ENCODE data around the gene RHOT2.

The RHOT2 gene

GRCh38 chr16:672371-672770, 4.4 kb downstream of the RHOT2 start:
- no peak overlapping the region for H3K27ac Mint-ChIP-seq (ENCODE audit: low read depth)
- no peaks in the 10 kb centered on the region for H3K27me3 Mint-ChIP-seq
- no peak for ATAC-seq (replicated peaks; ENCODE audit: extremely low read depth, poor library complexity, severe bottlenecking)
- no peak for DNase-seq (ENCODE audit: low spot score in 2 of 2)
- no peak overlapping the region for H3K4me3 Mint-ChIP-seq
- H3K4me1 Mint-ChIP-seq: peaks cover 6% of the 10 kb centered on the region
- H3K9me3 Mint-ChIP-seq: no peaks in the 10 kb centered on the region
- peaks cover 11% of the 10 kb centered on the region for H3K36me3 Mint-ChIP-seq (ENCODE audit: insufficient read depth)

GRCh38 chr16:672851-673250, 4.9 kb downstream of the RHOT2 start:
- no peak for ATAC-seq (replicated peaks; ENCODE audit: extremely low read depth, poor library complexity, severe bottlenecking)

GRCh38 chr16:673399-673991, 5.6 kb downstream of the RHOT2 start:
- Mint-ChIP-seq H3K4me1 (peaks cover 6% of the 10 kb centered on the region), H3K27ac (ENCODE audit: low read depth) (no peak overlapping the region), H3K27me3 (no peaks in the 10 kb centered on the region), H3K36me3 (ENCODE audit: insufficient read depth) (peaks cover 11% of the 10 kb centered on the region), H3K4me3 (no peak overlapping the region), H3K9me3 (no peaks in the 10 kb centered on the region)
- DNase-seq (ENCODE audit: low spot score in 2 of 2): no peak
- no peak for ATAC-seq (replicated peaks; ENCODE audit: extremely low read depth, poor library complexity, severe bottlenecking)

More at GRCh38 chr16:672851-673250, 4.9 kb downstream of the RHOT2 start:
- Mint-ChIP-seq H3K4me1 (peaks cover 6% of the 10 kb centered on the region), H3K9me3 (no peaks in the 10 kb centered on the region), H3K27ac (ENCODE audit: low read depth) (no peak overlapping the region), H3K4me3 (no peak overlapping the region), H3K27me3 (no peaks in the 10 kb centered on the region), H3K36me3 (ENCODE audit: insufficient read depth) (peaks cover 11% of the 10 kb centered on the region)
- DNase-seq (ENCODE audit: low spot score in 2 of 2): no peak

- no peak overlapping the region for H3K27ac Mint-ChIP-seq (ENCODE audit: low read depth)
Observed at GRCh38 chr16:674214-674881, 6.4 kb downstream of the RHOT2 start.

GRCh38 chr16:674968-675883, 7.3 kb downstream of the RHOT2 start, which contains the start of gene RHBDL1:
Gene RHBDL1 (plus strand): TSS chr16:675671. CDS start chr16:675791, 120 bp downstream.
- peaks cover 9% of the 10 kb centered on the region for H3K4me1 Mint-ChIP-seq
- peak within 1 kb of the TSS; percentile 50 for H3K4me3 Mint-ChIP-seq
- DNase-seq (ENCODE audit: low spot score in 2 of 2) (no peak), ATAC-seq (replicated peaks; ENCODE audit: extremely low read depth, poor library complexity, severe bottlenecking) (no peak)
- no peaks in the 10 kb centered on the region for H3K27me3 Mint-ChIP-seq
- peaks cover 13% of the 10 kb centered on the region for H3K36me3 Mint-ChIP-seq (ENCODE audit: insufficient read depth)
- H3K27ac Mint-ChIP-seq (ENCODE audit: low read depth): no peak within 1 kb of the TSS
- no peaks in the 10 kb centered on the region for H3K9me3 Mint-ChIP-seq

More at GRCh38 chr16:674214-674881, 6.4 kb downstream of the RHOT2 start:
- no peaks in the 10 kb centered on the region for H3K9me3 Mint-ChIP-seq
- DNase-seq (ENCODE audit: low spot score in 2 of 2) (no peak), ATAC-seq (replicated peaks; ENCODE audit: extremely low read depth, poor library complexity, severe bottlenecking) (no peak)
- peaks cover 6% of the 10 kb centered on the region for H3K4me1 Mint-ChIP-seq
- peaks cover 14% of the 10 kb centered on the region for H3K36me3 Mint-ChIP-seq (ENCODE audit: insufficient read depth)
- no peaks in the 10 kb centered on the region for H3K27me3 Mint-ChIP-seq
- peak overlapping the region; percentile 50 for H3K4me3 Mint-ChIP-seq

GRCh38 chr16:675884-676564, 8.1 kb downstream of the RHOT2 start:
- no peaks in the 10 kb centered on the region for H3K27me3 Mint-ChIP-seq
- H3K4me3 Mint-ChIP-seq: no peak overlapping the region
- peaks cover 11% of the 10 kb centered on the region for H3K4me1 Mint-ChIP-seq
- no peak for DNase-seq (ENCODE audit: low spot score in 2 of 2)
- no peak for ATAC-seq (replicated peaks; ENCODE audit: extremely low read depth, poor library complexity, severe bottlenecking)
- H3K9me3 Mint-ChIP-seq: no peaks in the 10 kb centered on the region
- no peak overlapping the region for H3K27ac Mint-ChIP-seq (ENCODE audit: low read depth)
- peaks cover 15% of the 10 kb centered on the region for H3K36me3 Mint-ChIP-seq (ENCODE audit: insufficient read depth)

- Mint-ChIP-seq H3K9me3 (no peaks in the 10 kb centered on the region), H3K4me3 (no peak overlapping the region), H3K27me3 (no peaks in the 10 kb centered on the region), H3K4me1 (peaks cover 15% of the 10 kb centered on the region), H3K27ac (ENCODE audit: low read depth) (no peak overlapping the region), H3K36me3 (ENCODE audit: insufficient read depth) (peaks cover 14% of the 10 kb centered on the region)
- ATAC-seq (replicated peaks; ENCODE audit: extremely low read depth, poor library complexity, severe bottlenecking) (no peak), DNase-seq (ENCODE audit: low spot score in 2 of 2) (no peak)
Observed at GRCh38 chr16:676565-676902, 8.6 kb downstream of the RHOT2 start.

- H3K27ac Mint-ChIP-seq (ENCODE audit: low read depth): no peak overlapping the region
- DNase-seq (ENCODE audit: low spot score in 2 of 2) (no peak), ATAC-seq (replicated peaks; ENCODE audit: extremely low read depth, poor library complexity, severe bottlenecking) (no peak)
- no peak overlapping the region for H3K4me3 Mint-ChIP-seq
- peaks cover 16% of the 10 kb centered on the region for H3K36me3 Mint-ChIP-seq (ENCODE audit: insufficient read depth)
- H3K4me1 Mint-ChIP-seq: peaks cover 19% of the 10 kb centered on the region
- no peaks in the 10 kb centered on the region for H3K9me3 Mint-ChIP-seq
- H3K27me3 Mint-ChIP-seq: no peaks in the 10 kb centered on the region
Observed at GRCh38 chr16:676913-677312, 9.0 kb downstream of the RHOT2 start.

- Mint-ChIP-seq H3K4me3 (no peak overlapping the region), H3K27me3 (no peaks in the 10 kb centered on the region), H3K9me3 (no peaks in the 10 kb centered on the region), H3K4me1 (peaks cover 24% of the 10 kb centered on the region), H3K36me3 (ENCODE audit: insufficient read depth) (peaks cover 23% of the 10 kb centered on the region), H3K27ac (ENCODE audit: low read depth) (no peak overlapping the region)
- DNase-seq (ENCODE audit: low spot score in 2 of 2) (no peak), ATAC-seq (replicated peaks; ENCODE audit: extremely low read depth, poor library complexity, severe bottlenecking) (no peak)
Observed at GRCh38 chr16:677316-678190, 9.6 kb downstream of the RHOT2 start.

- Mint-ChIP-seq H3K27ac (ENCODE audit: low read depth) (no peak overlapping the region), H3K36me3 (ENCODE audit: insufficient read depth) (peaks cover 24% of the 10 kb centered on the region), H3K27me3 (no peaks in the 10 kb centered on the region), H3K9me3 (no peaks in the 10 kb centered on the region), H3K4me3 (no peak overlapping the region), H3K4me1 (peaks cover 26% of the 10 kb centered on the region)
- ATAC-seq (replicated peaks; ENCODE audit: extremely low read depth, poor library complexity, severe bottlenecking) (no peak), DNase-seq (ENCODE audit: low spot score in 2 of 2) (no peak)
Observed at GRCh38 chr16:678209-678857, 10.4 kb downstream of the RHOT2 start.
